Cardiac fibroblast (primary cell): ENCODE measurements around the gene C3orf70.

Source experiments
- DNase-seq, 2 donors: peaks; one replicate each; pipeline versions ENCODE4 v3.0.0 to v3.0.0-alpha.2; 2010; ENCODE audit warnings: low read depth in 2 of 2
- H3K4me3 ChIP-seq, 2 donors: replicated peaks in 1 of 2; 1 replicate in 1 of 2; 2 replicates in 1 of 2; pipeline ENCODE4 v1.5.1; 2011; ENCODE audit warnings: low read depth in 2 of 2, low read length in 2 of 2, mild to moderate bottlenecking in 2 of 2, moderate library complexity in 1 of 2
- CTCF ChIP-seq: IDR thresholded peaks from one replicate; pipeline ENCODE4 v1.5.1; 2011; ENCODE audit warnings: low read depth, mild to moderate bottlenecking, low read length, inconsistent platforms

Gene C3orf70

GRCh38 chr3:185059766-185060165 is 93.1 kb downstream of the C3orf70 start:
- DNase-seq, result no peak
- no peak overlapping the region for H3K4me3 ChIP-seq
- TF ChIP-seq CTCF, result no peak

GRCh38 chr3:185058796-185059195 is 94.1 kb downstream of the C3orf70 start:
- TF ChIP-seq CTCF, result no peak
- H3K4me3 ChIP-seq, result no peak overlapping the region
- no peak for DNase-seq

- no peak overlapping the region for H3K4me3 ChIP-seq
- no peak for TF ChIP-seq CTCF
- no peak for DNase-seq
These were observed 95.0 kb downstream of the C3orf70 start for GRCh38 chr3:185057829-185058228.

GRCh38 chr3:185056908-185057307 is 96.0 kb downstream of the C3orf70 start:
- TF ChIP-seq CTCF, result no peak
- H3K4me3 ChIP-seq, result no peak overlapping the region
- DNase-seq, result no peak

- no peak for DNase-seq
- no peak overlapping the region for H3K4me3 ChIP-seq
- TF ChIP-seq CTCF, result no peak
These were observed 100.2 kb downstream of the C3orf70 start for GRCh38 chr3:185052631-185053030.

- no peak for DNase-seq
- H3K4me3 ChIP-seq, result no peak overlapping the region
- no peak for TF ChIP-seq CTCF
These were observed 101.1 kb downstream of the C3orf70 start for GRCh38 chr3:185051801-185052200.

GRCh38 chr3:185049710-185050109 is 103.2 kb downstream of the C3orf70 start:
- no peak for DNase-seq
- no peak for TF ChIP-seq CTCF
- H3K4me3 ChIP-seq, result no peak overlapping the region
